ENCODE measurements around the gene DCAF12.
A peak's percentile ranks its signal among the peaks of the same experiment; 100 is the strongest.
"Not testable (repeated sequence)": the region's sequence is repeated elsewhere in the genome, so short reads cannot be mapped to it uniquely, and the experiment has no call there.

The DCAF12 gene

GRCh38 chr9:34069831-34070230 is 56.7 kb downstream of the DCAF12 start:
- TF ChIP-seq POLR2A (IDR thresholded peaks at IDR 0.05; ENCODE audit: low read length) = no peak
- TF ChIP-seq GATA1 (IDR thresholded peaks at IDR 0.05; ENCODE audit: low read depth, low read length) = no peak
- DNase-seq = no peak

DNA sequence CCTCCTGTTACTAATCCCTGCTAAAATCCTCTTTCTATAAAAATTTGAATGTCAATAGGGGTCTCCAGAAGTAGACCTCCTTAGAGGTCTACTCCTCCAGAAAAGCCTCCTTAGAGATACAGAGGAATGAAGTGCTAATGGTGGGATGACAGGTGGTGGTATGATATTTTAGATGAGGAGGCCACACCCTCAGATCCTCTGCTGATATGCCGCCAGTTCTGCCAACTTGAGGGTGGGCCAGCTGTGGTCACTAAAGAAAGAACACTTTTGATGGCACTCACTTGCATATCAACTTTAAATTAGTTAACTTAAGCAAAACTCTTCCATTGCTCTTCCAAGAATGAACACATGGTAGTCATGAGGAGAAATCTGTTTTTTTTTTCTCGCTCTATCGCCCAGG is 61.0 kb downstream of the DCAF12 start:
- DNase-seq = no peak
- TF ChIP-seq POLR2A (IDR thresholded peaks at IDR 0.05; ENCODE audit: low read length) = no peak
- no peak for TF ChIP-seq GATA1 (IDR thresholded peaks at IDR 0.05; ENCODE audit: low read depth, low read length)

DNA sequence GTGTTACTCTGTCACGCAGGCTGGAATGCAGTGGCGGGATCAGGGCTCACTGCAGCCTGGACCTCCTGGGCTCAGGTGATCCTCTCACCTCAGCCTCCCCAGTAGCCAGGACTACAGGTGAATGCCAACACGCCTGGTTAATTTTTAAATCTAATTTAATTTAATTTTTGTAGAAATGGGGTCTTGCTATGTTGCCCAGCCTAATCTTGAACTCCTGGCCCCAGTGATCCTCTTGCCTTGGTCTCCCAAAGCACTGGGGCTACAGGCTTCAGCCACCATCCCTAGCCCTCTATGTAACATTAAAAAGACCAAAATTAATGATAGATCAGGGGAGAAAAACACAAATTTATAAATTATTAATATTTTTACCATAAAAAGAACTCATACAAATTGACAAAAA is 66.5 kb downstream of the DCAF12 start:
- no peak for TF ChIP-seq GATA1 (IDR thresholded peaks at IDR 0.05; ENCODE audit: low read depth, low read length)
- DNase-seq = no peak

GRCh38 chr9:34059281-34059680 is 67.2 kb downstream of the DCAF12 start:
- TF ChIP-seq GATA1 (IDR thresholded peaks at IDR 0.05; ENCODE audit: low read depth, low read length) = no peak
- no peak for TF ChIP-seq POLR2A (IDR thresholded peaks at IDR 0.05; ENCODE audit: low read length)
- DNase-seq = no peak

- peak; percentile 55 to 66 for DNase-seq
These were observed 76.7 kb downstream of the DCAF12 start for GRCh38 chr9:34049630-34050384.

GRCh38 chr9:34048727-34049629 is 77.5 kb downstream of the DCAF12 start, which contains the start of gene UBAP2:
TSS of gene UBAP2 (minus strand) at chr9:34048887. CDS start at chr9:34017148, 31,739 bp downstream.
- TF ChIP-seq POLR2A (IDR thresholded peaks at IDR 0.05; ENCODE audit: low read length) = peak; percentile 93
- TF ChIP-seq GATA1 (IDR thresholded peaks at IDR 0.05; ENCODE audit: low read depth, low read length) = no peak
- peak; percentile 99 to 100 for DNase-seq

More at GRCh38 chr9:34049630-34050384, 76.7 kb downstream of the DCAF12 start:
- no peak for TF ChIP-seq POLR2A (IDR thresholded peaks at IDR 0.05; ENCODE audit: low read length)
- TF ChIP-seq GATA1 (IDR thresholded peaks at IDR 0.05; ENCODE audit: low read depth, low read length) = no peak

DNA sequence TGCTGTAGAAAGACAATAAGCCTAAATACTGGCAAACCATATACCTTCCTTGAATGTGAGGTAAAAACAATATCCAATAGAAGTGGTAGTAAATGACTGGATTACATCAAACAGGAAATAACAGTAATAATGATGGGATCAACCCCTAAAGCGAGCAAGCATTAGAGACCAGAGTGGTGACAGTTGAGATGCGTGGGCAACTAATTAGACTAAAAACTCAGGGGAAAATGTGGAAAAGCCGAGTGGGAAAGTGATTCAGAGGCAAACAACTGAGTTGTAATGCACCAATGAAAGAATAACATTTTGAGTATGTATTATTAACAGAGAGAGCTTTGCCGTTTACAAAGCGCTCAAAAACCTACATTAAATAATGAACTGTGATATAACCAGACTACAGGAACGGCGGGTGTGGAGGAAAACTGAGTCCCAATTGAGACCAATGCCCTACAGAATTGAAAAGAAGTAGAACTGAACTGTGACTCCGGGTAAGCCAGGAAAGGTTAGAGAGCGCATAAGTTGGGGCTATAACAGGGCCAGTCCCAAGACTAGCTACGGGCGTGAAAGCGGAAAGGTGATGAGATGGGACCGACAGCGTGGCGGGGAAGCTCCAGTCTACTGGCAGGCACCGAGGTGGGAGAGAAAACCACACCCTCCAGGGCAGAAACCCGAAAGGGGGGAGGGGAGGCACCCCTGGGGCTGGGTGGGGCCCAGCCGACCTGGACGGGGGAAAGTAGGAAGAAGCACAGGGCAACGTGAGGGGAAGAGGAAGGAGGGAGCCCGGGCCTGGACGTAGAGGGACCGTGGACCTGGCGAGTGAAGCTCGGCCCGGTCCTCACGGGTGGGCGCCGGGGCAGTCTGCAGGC is 78.4 kb downstream of the DCAF12 start:
- DNase-seq = peak; percentile 82 to 88
- no peak for TF ChIP-seq POLR2A (IDR thresholded peaks at IDR 0.05; ENCODE audit: low read length)
- no peak for TF ChIP-seq GATA1 (IDR thresholded peaks at IDR 0.05; ENCODE audit: low read depth, low read length)

- peak in 1 of 2 experiments; percentile 44 for DNase-seq
- no peak for TF ChIP-seq GATA1 (IDR thresholded peaks at IDR 0.05; ENCODE audit: low read depth, low read length)
- TF ChIP-seq POLR2A (IDR thresholded peaks at IDR 0.05; ENCODE audit: low read length) = no peak
These were observed 79.6 kb downstream of the DCAF12 start for GRCh38 chr9:34046784-34047379.

- TF ChIP-seq POLR2A (IDR thresholded peaks at IDR 0.05; ENCODE audit: low read length) = no peak
- TF ChIP-seq GATA1 (IDR thresholded peaks at IDR 0.05; ENCODE audit: low read depth, low read length) = no peak
- DNase-seq = no peak
These were observed 80.6 kb downstream of the DCAF12 start for GRCh38 chr9:34045903-34046302.

GRCh38 chr9:34042074-34042473 is 84.4 kb downstream of the DCAF12 start:
- DNase-seq = not testable (repeated sequence)

DNA sequence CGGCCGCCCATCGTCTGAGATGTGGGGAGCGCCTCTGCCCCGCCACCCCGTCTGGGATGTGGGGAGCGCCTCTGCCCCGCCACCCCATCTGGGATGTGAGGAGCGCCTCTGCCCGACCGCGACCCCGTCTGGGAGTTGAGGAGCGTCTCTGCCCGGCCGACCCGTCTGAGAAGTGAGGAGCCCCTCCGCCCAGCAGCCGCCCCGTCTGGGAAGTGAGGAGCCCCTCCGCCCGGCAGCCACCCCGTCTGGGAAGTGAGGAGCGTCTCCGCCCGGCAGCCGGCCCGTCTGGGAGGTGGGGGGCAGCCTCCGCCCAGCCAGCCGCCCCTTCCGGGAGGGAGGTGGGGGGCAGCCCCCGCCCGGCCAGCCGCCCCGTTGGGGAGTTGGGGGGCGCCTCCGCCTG is 87.6 kb downstream of the DCAF12 start:
- DNase-seq = not testable (repeated sequence)

- no peak for DNase-seq
- TF ChIP-seq POLR2A (IDR thresholded peaks at IDR 0.05; ENCODE audit: low read length) (no peak), GATA1 (IDR thresholded peaks at IDR 0.05; ENCODE audit: low read depth, low read length) (no peak)
These were observed 88.9 kb downstream of the DCAF12 start for GRCh38 chr9:34037626-34038025.

DNA sequence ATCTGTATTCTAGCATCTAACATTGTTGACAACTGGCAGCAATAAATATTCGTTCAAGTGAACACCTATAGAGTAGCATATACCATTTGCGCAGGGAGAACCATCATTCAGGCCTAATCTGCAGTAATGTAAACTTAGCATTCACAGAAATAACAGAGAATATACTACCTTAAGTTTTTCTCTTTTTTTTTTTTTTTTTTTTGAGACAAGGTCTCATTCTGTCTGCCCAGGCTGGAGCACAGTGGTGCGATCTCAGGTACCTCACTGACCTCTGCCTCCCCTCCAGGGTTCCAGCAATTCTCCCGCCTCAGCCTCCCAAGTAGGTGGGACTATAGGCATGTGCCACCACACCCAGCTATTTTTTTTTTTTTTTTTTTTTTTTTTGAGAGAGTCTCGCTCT is 89.9 kb downstream of the DCAF12 start:
- no peak for TF ChIP-seq GATA1 (IDR thresholded peaks at IDR 0.05; ENCODE audit: low read depth, low read length)
- TF ChIP-seq POLR2A (IDR thresholded peaks at IDR 0.05; ENCODE audit: low read length) = no peak
- DNase-seq = no peak

Measured in erythroblast (primary cell).